A204.1 (cell line): Measurements from ENCODE around the gene DENND1C.
A peak's percentile ranks its signal among the peaks of the same experiment; 100 is the strongest.

Experiments
- FAIRE-seq: peaks from 2 replicates; lab custom pipeline; 2012; peaks lifted over from hg19 to GRCh38; lab: Jason Lieb, UNC

DENND1C gene

DNA sequence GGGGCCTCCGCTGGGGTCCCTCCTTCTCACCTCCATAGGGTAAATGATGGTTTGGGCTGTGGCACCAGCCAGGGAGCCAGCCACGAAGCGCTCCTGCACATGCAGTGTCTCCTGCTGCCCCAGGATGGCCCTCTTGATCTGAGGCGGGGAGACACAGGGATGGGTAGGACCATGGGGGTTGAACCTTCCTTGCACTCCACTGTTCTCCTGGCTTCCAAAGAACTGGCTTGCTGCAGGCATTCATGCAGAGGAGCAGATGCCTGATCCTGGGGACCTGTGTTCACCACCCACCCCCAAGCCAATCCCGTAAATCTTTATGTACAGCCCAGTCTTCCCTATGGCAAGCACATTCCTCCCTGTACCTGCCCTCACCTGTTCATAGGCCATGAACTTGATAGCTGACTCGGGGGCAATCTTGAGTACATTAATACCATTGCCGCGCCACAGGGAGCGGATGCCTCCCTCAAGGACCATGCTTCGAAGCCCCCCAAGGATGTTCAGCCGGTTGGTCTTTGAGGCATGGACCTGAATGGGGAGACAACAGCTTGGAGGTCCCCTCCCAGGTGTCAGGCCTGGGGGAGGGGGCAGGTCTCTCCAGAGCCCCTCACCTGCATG is 27.5 kb downstream of the DENND1C start:
- FAIRE-seq: no peak

- no peak for FAIRE-seq
Observed at GRCh38 chr19:6452899-6453298, 28.7 kb downstream of the DENND1C start.

DNA sequence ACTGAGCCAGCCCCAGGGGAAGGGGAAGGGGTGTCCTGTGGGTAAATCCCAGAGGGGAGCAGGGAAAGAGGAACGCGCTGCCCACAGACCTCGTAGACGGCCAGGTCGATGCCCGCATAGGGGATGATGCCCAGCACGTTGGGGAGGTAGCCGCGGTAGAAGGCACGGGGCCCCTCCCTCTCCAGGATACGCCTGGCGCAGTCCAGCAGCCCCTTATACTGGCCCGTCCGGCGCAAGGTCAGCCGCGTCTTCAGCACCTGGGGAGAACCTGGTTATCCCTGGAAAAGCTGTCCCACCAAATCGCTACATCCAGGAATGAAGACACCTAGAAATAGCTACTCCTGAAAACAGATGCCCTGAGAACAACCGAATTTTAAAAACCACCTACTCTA is 29.4 kb downstream of the DENND1C start:
- FAIRE-seq: no peak

DNA sequence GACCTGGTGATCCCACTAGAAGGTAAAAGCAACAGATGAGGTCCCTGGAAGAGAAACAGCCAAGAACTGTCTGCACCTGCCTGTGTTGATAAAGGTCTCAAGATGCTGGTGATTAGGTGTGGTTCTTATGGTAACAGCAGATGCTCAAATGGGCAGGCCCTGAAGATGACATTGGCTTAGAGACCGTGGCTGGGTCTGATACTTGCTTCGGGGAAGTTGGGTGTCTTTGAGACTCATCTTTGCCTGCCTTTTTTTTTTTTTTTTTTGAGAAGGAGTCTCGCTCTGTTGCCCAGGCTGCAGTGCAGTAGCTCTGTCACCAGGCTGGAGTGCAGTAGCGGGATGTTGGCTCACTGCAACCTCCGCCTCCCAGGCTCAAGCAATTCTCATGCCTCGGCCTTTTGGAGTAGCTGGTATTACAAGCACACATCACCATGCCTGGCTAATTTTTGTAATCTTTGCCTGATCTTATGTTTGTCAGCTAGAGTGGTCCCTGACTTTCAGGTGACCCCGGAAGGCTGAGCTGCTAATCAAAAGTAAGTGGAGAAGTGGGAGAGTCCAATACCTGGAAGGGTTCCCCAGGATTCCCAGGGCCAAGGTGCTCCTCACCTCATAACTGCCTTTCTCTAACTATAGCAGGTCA is 29.9 kb downstream of the DENND1C start:
- no peak for FAIRE-seq

- FAIRE-seq: no peak
Observed at GRCh38 chr19:6450166-6450565, 31.4 kb downstream of the DENND1C start.

DNA sequence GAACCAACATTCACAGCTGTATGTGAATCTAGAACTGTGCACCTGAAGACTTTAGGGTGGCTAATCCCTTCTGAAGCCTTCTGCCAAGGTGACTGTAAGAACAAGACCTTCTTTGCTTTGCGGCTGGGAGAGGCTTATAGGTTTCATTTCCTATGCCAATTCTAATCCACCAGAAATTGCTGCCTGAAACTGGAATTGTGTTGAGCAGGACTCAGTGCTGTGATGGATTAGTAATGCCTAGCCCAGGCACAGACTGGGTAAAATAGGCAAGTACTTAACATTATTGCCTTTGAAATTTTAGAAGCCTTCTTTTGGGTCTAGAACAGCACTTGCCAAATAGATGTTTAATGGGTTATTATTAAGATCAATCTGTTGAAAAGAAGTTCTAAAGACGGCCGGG is 33.5 kb downstream of the DENND1C start:
- no peak for FAIRE-seq

DNA sequence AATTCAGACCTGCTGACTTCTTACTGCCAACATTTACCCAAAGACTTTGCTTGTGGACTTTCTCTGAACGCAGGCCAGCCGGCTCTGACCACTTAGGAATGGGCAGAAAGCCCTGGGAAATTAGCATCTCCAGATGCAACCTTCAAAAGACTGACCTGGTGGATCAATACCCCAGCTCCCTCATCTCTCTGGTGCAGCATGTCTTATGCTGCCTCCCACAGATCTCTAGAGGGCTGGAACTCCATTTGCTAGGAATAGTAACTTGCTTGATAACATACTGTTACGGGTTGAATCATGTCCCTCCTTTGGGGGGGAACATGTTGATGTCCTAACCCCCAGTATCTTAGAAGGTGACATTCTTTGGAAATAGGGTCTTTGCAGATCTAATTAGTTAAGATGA is 35.1 kb downstream of the DENND1C start:
- FAIRE-seq: no peak

- no peak for FAIRE-seq
Observed at GRCh38 chr19:6443986-6444385, 37.6 kb downstream of the DENND1C start.

DNA sequence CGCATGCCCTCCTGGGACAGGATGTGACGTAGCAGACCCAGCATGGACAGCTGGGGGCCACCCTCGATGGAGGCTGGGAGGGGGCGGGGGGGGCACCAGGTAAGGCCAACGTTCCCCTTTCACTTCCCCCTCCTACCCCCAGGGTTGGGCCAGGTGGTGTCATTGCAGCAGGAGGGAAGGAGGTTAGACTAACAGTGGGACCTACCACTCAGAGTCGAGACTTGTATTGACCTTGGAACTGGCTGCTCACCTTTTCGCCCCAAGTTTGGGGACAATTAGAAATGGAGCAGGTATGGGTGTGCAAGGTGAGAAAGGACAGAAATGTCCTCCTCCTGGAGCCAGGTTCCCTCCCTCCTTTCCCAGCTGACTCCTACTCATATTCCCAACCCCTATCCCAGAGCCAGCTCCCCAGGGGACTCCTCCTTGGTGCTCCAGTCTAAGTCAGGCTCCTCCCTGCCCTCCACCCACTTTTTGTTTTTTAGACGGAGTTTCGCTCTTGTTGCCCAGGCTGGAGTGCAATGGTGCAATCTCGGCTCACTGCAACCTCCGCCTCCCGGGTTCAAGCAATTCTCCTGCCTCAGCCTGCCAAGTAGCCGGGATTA is 39.4 kb downstream of the DENND1C start:
- no peak for FAIRE-seq

- FAIRE-seq: no peak
Observed at GRCh38 chr19:6440905-6441304, 40.7 kb downstream of the DENND1C start.

DNA sequence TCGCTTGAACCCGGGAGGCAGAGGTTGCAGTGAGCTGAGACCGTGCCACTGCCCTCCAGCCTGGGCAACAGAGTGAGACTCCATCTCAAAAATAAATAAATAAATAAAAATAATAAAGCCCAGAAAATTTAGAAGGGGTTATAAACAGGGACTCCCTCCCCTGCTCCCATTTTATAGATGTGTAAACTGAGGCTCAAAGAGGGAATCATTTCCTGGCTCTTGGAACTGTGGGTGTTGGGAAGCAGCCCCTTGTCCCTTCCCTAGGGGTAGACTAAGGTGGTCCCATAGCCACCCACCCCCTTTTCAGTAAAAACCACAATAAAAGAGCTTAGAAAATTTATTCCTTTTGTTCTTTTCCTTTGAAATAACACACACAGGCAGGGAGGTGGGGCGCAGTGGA is 41.8 kb downstream of the DENND1C start:
- no peak for FAIRE-seq

DNA sequence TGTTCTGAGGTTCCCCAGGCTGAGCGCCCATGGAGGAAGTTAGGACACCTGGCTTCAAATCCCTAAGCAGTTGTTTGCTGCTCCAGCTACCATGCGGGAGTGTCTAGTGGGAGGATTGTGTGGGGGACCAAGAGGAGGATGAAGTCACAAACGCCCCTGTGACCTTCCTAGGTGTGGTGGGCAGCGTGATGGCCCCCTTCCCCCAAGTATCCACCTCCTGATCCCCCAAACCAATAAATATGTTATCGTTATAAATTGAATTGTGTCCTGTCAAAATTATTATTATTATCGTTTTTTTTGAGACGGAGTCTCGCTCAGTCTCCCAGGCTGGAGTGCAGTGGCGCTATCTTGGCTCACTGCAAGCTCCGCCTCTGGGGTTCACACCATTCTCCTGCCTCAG is 47.9 kb downstream of the DENND1C start, which contains the start of gene SLC25A41:
TSS of gene SLC25A41 (minus strand) at position 101 of the 400 bp plus-strand sequence. CDS start at position 31, 70 bp downstream.
- no peak for FAIRE-seq

DNA sequence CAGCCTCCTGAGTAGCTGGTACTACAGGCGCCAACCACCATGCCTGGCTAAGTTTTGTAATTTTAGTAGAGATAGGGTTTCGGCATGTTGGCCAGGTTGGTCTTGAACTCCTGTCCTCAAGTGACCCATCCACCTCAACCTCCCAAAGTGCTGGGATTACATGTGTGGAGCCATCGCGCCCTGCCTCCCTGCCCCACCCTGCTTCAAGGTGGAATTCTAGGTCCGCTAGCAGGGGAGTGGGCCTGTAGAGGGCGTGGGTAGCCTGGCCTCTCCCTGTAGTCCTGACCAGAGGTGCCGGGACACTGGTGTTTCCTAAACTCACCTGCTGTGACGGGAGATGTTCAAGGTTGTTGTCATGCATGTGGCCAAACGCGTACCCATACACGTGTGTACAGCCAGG is 48.4 kb downstream of the DENND1C start:
- no peak for FAIRE-seq

GRCh38 chr19:6431891-6432290 is 49.7 kb downstream of the DENND1C start:
- FAIRE-seq: no peak

DNA sequence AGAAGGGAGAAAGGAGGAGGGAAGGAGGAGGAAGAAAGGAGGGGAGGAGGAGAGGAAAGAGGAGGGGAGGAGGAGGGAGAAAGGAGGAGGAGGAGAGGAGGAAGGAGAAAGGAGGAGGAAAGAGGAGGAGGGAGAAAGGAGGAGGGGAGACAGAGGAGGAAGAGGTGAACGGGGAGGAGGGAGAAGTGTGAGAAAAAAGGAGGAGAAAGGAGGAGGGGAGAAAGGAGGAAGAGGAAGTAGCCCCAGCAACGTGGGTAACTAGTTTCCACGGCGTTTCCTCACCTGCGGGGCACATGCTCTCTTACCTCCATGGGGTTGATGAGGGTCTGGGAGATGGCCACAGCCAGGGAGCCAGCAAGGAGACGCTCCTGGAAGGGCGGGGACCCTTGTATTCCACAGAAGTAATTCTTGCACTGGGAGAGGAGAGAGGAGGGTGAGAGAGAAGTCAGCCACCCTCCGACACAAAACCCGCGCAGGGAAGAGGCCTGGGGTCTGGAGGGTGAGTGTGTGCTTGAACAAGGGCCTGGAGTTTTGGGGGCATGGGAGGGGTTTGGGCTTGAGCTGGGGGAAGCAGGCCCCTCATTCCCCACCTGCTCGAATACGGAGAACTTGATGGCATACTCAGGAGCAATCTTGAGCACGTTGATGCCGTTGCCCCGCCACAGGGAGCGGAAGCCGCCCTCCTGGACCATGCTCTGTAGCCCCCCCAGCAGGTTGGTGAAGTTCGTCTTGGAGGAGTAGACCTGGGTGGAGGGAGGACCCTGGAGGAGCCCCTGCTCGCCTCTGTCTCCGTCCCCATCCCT is 52.0 kb downstream of the DENND1C start:
- FAIRE-seq: no peak

GRCh38 chr19:6428692-6429418 is 52.7 kb downstream of the DENND1C start:
- FAIRE-seq: peak; percentile 96

- no peak for FAIRE-seq
Observed at GRCh38 chr19:6427131-6427530, 54.5 kb downstream of the DENND1C start.

DNA sequence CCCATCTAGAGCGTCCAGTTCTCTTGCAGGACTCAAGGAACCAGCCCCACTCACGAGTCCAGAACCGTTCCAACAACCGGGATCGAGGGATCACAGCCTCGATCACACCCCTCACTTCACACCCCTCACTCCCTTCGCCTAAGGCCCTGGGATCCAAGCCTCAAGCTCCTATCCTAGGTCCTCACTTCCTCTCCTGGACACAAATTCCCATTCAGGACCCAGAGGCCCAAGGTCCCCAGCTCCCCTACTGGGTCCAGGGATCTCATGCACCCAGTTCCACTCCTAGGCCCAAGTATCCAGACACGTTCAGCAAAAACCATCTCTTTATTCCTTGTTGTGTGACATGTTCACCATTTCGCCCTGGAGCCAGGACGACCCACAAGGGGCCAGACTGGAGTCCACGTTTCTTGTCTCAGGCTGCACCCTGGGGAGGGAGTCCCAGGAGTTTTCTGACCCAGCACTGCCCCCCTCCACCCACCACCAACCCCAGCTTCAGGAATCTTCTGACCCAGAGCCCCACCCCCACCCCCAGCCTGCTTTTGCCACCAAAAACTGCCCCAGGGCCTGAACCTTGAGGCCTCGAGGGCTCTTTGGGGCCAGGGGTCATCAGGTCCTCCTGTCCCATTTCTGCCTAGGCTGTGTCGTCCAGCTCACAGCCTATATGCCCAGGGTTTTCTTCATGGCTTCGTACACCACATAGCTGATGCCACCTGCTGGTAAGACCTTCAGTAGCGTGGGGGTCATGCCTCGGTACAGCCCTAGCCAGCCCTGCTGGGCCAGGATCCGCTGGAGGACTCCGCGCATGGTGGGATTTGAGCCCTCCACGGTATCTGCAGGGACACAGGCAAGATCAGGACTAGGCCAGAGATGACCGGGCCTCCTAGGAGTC is 55.6 kb downstream of the DENND1C start:
- FAIRE-seq: no peak

- peak; percentile 100 for FAIRE-seq
Observed at GRCh38 chr19:6424939-6425731, 56.5 kb downstream of the DENND1C start.

DNA sequence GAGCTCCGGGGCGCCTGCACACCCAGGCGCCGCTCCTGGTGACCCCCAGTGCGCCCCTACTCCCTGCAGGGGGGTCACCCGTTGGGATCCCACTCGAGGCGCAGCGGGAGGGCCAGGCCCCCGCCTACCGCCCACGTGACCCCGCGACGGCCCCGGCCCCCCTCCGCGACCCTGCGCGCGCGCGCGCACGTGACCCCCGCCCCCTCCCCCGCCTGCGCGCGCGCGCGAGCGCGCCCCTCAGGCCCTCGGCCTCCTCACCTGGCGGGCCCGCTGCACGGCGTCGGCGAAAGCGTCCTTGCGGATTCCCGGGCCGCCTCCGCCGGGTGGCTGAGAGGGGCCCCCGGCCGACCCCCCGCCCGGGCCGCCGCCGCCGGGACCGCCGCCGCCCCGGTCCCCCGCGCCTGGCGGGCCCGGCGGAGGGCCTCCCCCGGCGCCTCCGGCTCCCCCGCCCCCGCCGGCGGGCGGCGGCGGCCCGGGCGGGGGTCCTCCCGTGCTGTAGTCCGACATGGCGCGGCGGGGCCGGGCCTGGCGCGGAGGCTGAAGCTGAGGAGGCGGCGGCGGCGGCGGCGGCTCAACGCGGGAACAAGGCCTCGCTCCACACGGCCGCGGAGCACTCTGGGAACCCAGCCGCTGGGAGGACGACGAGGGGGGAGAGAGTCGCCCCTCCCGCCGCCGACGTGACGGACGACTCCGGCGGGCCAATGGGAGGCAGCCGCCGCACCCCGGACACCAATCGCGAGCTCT is 57.2 kb downstream of the DENND1C start, which contains the start of gene KHSRP:
TSS of gene KHSRP (minus strand) at position 617 of the 744 bp plus-strand sequence. CDS start at position 507, 110 bp downstream.
- no peak for FAIRE-seq
